SH-SY5Y (cell line): ENCODE results near the gene GREB1L.

ENCODE experiments used
- GATA2 ChIP-seq: IDR thresholded peaks from 2 replicates; pipeline ENCODE4 v1.6.1; 2011; ENCODE audit warnings: mild to moderate bottlenecking, low read depth, low read length
- GATA3 ChIP-seq: IDR thresholded peaks from 2 replicates; pipeline ENCODE4 v1.6.1; 2011; ENCODE audit warnings: low read depth, mild to moderate bottlenecking, low read length, moderate library complexity

GRCh38 chr18:21507913-21508701 lies 266.1 kb downstream of the GREB1L start:
- no peak for TF ChIP-seq GATA2
- no peak for TF ChIP-seq GATA3
